GM04503 (cell line): ENCODE measurements around the gene TMEM161A.
"Not testable (repeated sequence)": the region's sequence is repeated elsewhere in the genome, so short reads cannot be mapped to it uniquely, and the experiment has no call there.

ENCODE experiments used
- DNase-seq: peaks from one replicate; pipeline ENCODE4 v3.0.0-alpha.2; 2012; ENCODE audit warnings: low read depth

The TMEM161A gene

DNA sequence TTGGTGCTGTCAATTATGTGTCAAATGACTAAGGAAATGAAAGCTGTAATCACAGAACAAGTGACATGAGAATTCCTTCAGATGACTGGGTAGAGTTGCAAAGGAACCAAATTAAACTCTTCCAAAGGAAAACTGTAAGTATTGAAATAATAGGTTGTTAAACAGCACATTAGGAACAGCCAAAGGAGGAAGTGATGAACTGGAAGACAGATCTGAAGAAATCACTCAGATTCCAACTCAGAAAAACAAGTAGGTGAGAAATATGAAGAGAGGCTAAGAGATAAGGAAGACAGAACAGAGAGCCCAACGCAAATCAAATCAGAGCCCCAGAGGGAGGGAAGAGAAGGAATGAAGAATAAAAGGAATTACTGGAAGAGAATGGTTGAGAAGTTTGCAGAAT is 15.4 kb downstream of the TMEM161A start:
- no peak for DNase-seq

DNA sequence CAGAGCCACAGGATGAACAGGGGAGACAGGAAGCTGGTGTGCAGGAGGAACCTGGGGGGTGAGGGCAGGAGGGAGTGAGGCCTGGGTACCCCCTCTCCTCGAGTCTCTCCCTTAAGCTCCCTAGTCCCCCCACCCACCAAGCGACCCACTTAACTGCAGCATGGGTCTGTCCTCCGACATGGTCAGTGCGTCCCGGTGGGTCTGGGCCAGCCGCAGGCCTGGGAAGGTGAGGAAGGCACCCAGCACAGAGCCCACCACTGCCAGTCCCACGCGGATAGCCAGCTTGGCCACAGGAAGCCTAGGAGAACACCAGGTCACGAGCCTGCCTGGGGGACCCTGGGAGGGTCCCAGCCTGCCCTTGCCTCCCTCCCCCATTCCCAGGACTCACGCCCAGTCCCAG is 16.9 kb downstream of the TMEM161A start:
- DNase-seq, result no peak

DNA sequence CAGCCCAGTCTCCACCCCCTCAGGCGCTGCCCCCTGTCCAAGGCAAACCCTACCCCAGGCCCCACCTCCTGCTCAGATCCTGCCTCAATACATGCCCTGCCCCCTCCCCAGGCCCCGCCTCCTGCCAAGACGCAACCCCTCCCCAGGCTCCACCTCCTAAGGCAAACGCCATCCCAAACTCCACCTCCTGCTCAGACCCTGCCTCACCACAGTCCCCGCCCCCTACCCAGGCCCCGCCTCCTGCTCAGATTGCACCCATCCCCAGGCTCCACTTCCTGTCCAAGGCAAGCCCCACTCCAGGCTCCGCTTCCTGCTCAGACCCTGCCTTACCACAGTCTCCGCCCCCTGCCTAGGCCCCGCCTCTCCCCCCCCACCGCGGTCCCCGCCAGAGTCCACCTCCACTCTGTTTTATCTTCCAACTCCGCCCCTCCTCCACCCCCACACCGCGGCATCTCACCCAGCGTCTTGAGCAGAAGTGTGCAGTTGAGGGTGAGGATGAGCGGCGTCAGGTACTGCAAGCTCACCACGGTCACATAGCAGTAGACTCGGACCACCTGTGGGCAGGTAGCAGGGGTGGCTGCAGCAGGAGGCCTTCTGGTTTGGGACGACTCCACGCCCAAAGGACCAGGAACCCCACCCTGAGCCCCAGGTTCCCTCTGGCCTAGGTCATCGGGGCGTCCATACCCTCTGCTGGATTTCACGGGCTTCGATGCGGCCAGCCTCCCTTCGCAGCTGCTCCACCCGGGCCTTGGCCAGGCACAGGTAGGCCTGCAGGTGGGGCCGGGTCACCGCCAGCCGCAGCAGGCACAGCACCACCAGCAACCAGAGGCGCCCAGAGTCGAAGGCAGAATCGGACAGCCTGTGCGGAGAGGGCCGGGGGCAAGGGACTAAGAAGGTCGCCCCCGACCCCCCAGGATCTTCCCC is 17.7 kb downstream of the TMEM161A start:
- DNase-seq, result no peak

DNA sequence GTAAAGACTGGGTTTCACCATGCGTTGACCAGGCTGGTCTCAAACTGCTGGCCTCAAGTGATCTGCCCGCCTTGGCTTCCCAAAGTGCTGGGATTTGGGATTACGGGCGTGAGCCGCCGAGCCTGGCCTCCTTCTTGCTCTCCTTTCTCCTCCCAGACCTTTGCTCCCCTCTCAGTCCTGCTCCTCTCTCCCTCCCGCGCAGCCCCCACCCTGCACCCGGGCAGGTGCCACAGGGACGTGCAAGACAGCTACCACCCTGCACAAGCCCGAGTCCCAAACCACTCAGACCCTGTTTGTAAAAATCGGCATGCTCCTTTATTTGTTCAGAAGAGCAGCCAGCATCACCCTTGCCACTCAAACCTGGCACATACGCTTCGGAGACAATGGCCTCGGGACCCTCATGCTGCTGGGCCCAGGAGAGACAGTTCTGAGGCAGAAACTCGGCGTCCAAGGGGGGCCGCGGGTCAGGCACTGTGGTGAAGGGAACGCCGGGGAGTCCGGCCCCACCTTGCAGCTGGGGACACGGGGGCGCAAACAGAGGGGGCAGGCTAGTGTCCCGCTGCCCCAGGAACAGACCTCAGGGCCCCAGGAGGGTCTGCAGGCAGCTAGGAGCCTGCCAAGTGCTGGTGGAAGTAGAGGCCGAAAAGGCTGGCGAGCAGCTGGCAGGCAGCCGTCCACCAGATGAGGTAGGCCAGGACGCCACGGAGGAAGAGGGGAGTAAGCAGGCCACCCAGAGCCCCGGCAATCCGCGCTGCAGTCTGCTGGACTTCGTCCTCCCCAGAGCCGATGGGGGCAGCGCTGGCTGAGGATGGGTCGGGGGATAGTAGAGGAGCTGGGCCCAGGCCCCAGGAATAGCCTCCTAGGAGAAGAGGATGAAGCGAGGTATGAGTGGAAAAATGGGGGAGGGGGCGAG is 18.7 kb downstream of the TMEM161A start:
- DNase-seq, result no peak

GRCh38 chr19:19115954-19116353 is 22.3 kb downstream of the TMEM161A start:
- DNase-seq, result no peak

GRCh38 chr19:19113040-19113626 is 25.1 kb downstream of the TMEM161A start:
- DNase-seq, result no peak

GRCh38 chr19:19111967-19112580 is 26.2 kb downstream of the TMEM161A start:
- no peak for DNase-seq

DNA sequence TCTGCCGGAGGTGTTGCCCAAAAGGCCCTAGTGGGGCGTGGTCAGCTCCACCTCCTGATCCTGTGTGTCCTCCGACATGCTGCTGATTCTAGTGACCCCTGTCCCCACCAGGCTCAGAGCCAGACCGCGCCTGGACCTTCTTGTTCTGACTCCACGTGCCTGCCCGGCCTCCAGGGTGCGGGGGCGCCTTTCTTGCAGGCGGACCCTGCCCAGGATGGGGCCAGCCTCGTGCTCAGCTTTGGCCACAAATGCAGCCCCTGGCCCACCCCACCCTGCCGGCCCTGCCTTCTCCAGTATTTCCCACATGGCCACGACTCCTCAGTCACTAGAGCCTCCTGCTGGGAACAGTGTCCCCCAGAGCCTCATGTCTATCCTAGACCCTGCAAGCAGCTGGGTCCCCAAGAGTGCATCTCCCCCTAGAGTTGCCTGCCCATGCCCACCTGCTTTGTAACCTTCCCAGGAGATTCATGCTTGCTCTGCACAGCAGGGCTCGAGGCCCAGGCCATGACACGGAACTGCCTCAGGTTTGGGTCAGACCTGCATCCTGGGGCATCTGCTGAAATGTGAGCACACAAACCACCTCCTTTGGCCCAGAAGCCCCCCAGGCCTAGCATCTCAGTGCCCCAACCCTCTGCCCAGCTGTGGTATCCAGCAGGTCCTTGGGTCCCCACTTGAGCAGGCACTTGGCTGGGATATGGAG is 27.0 kb downstream of the TMEM161A start:
- DNase-seq, result no peak

- no peak for DNase-seq
Measured at GRCh38 chr19:19110410-19111135, 27.7 kb downstream of the TMEM161A start.

DNA sequence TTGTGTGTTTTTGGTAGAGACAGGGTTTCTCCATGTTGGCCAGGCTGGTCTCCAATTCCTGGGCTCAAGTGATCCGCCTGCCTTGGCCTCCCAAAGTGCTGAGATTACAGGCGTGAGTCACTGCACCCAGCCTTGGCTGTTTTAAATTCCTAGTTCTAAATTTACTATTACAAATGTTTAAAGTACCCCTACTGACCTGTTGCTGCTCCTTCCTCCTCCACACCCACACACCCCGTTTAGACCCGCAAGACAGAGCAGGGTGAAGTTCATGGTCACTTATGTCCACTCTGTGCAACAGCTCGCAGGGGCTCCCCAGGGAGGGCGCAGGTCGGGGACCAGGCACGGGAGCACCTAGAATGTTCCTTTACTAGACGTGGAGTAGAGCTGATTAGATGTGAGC is 28.7 kb downstream of the TMEM161A start:
- no peak for DNase-seq

DNA sequence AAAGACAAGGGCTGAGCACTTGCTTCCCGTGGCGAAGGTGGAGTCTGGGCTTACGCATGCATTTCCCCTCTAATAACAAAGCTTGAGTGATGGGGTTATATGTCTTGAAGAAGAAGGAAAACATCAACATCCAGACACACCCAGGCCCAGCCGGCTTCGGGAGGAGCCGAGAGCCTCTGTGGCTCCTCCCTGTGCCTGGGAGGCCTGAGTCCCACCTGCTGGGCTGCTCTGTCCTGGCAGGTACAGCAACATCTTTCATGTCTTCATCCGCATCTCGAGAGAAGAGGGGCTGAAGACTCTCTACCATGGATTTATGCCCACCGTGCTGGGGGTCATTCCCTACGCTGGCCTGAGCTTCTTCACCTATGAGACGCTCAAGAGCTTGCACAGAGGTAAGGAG is 30.6 kb downstream of the TMEM161A start:
- DNase-seq, result no peak

GRCh38 chr19:19106938-19107337 is 31.3 kb downstream of the TMEM161A start:
- not testable (repeated sequence) for DNase-seq

DNA sequence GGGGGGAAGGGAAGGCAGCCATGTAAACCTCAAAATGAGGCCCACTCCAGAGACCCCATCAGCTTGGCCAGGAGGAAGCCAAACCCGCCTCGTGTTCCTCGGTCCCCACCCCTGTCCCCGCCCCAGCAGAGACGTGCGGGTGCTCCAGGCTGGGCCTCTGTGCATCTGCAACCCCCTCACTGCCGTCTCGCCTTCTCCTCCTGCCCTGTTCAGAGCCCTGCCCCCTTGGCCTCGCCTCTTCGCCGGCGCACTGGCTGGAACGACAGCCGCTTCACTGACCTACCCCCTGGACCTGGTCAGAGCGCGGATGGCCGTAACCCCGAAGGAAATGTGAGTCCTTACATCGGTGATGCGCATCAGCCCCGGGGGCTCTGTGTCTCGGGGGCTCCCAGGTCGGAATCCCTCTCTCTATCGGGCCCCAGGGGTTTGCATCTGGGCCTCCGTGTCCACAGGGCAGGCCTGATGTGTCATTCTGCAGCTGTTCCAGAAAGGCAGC is 32.2 kb downstream of the TMEM161A start:
- DNase-seq, result no peak

DNA sequence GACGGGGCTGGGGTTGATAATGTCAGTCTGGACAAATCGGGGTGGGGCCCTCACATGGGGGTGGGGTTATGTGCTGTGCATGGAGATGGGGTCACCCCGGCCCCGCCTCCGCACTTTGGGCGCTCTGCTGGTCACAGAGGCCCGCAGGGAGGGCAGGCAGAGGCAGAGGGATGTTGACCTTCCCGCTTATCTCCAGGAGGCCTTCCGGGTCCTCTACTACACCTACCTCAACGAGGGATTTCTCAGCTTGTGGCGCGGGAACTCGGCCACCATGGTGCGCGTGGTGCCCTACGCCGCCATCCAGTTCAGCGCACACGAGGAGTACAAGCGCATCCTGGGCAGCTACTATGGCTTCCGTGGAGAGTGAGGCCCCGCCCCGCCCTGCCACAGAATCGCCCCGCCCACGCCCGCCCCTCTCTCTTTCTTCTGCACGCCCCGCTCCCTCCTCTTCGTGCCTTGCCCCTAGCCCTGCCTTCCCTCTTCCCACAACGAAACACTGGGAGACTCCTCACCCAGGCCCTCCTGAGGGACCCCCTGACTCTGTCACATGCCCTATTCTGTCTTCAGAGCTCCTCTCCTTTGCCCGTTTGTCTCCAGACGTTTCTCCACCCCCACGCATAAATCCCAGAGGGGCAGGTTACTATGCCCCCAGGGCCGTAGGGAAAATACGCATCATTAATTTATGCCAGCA is 32.8 kb downstream of the TMEM161A start:
- DNase-seq, result no peak

- no peak for DNase-seq
Measured at GRCh38 chr19:19103167-19103566, 35.1 kb downstream of the TMEM161A start.

DNA sequence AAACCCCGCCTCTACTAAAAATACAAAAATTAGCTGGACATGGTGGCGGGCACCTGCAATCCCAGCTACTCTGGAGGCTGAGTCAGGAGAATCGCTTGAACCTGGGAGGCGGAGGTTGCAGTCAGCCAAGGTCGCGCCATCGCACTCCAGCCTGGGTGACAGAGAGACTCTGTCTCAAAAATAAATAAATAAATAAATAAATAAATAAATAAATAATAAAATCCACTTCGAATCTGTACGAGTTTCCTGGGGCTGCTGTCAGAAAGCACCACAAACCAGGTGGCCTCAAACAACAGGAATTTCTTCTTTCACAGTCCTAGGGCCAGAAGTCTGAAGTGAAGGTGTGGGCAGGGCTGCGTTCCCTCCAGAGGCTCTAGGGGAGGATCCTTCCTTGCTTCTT is 35.7 kb downstream of the TMEM161A start:
- not testable (repeated sequence) for DNase-seq

- no peak for DNase-seq
Measured at GRCh38 chr19:19101540-19101939, 36.7 kb downstream of the TMEM161A start.

DNA sequence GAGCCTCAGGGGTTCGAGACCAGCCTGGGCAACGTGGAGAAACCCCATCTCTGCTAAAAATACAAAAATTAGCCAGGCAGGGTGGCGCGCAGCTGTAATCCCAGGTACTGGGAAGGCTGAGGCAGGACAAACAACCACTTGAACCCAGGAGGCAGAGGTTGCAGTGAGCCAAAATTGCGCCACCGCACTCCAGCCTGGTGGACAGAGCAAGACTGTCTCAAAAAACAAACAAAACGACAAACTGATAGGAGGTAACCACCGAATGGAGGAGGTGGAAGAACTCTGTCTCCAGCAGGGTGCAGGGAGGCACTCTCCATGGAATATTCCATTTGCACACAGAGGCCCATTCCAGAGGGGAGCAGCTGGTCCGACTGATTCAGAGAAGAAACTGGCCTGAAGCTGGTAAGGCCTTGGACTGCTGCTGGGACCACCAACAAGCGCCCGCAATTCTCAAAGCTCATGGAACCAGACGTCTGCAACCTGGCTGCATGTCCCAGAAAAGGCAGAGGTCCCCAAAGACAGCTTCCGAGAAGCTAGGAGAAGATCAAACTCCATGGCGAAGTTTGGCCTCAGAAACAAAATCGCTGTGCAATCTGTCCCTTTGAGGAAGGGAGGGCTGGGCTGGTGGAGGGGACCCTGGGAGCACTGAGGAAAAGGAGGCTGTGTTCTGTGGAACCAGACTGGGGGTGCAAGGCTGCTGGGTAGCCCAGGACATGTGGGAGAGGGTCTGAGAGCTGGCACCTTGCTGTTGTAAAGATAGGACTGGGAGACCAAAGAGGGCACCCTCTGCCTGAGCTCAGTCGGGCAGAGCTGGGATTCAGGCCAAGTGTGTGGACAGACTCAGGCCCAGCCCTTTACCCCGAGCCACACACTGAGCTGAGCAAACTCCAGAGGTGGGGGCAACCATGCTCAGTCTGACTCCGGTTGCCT is 39.3 kb downstream of the TMEM161A start:
- DNase-seq, result no peak
